ENCODE measurements around the gene GDF7. TPM values are rescaled to one million over a fixed set of nuclear protein-coding genes. Genes with fewer than 3 reads are reported as not detected.

GDF7 gene
- total RNA-seq, 3 donors from 2014 or later (not counting 1 experiment from before 2014, with no cell fraction given): 0.02 to 0.10 (median 0.05) TPM

DNA sequence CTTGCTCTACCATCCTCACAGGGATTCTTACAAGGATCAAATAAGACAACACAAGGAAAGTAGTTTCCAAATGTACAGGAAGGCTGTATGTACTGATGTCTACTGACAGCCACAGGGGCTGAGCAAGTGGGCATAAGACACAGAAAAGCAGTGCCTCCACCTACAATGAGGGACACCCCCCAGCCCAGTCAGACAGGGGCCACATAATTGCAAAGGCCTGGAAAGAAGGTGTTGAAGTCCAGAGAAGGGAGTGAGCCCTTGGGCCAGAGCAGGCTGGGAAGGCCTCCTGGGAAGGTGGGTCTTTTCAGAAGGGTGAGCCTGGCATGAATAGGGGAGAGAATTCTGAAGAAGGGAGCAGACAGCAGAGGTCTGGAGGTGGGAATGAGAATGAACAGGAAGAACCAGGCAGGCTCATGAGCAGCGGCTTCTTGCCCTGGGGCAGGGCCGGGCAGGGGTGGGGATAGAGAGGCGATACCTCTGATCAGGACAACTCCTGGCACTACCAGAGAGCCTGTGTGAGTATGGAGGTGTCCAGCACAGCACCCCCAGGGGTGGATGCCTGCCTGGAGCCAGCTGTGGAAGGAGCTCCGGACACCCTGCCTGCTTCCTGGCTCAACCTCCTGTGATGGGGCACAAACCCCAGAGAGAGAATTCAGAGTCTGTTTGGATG is 46.1 kb upstream of the GDF7 start:
- Mint-ChIP-seq H3K27me3 (ENCODE audit: low read depth in 2 of 2) (no peaks in the 10 kb centered on the region), H3K9me3 (no peaks in the 10 kb centered on the region), H3K27ac (no peak overlapping the region), H3K4me3 (no peak overlapping the region), H3K36me3 (peaks cover 7% of the 10 kb centered on the region), H3K4me1 (peaks cover 6 to 7% of the 10 kb centered on the region in 2 donors)
- 99% methylated on average over 4 of the region's 4 CpGs for WGBS (ENCODE audit: insufficient coverage)
- H3K9me3 ChIP-seq (ENCODE audit: control insufficient read depth, insufficient read depth, low read length): no peaks in the 10 kb centered on the region
- peaks cover 47% of the 10 kb centered on the region for H3K36me3 ChIP-seq (ENCODE audit: control insufficient read depth, insufficient read depth, low read length)
- DNase-seq: no peak
- no peak for ATAC-seq
- H3K27me3 ChIP-seq (ENCODE audit: control insufficient read depth, insufficient read depth, low read length): no peaks in the 10 kb centered on the region
- intact Hi-C loops (cut with micrococcal nuclease): no loop called here
- peaks cover 15% of the 10 kb centered on the region for H3K4me1 ChIP-seq (ENCODE audit: control insufficient read depth, insufficient read depth, low read length)
- TF ChIP-seq, protein P1, sequence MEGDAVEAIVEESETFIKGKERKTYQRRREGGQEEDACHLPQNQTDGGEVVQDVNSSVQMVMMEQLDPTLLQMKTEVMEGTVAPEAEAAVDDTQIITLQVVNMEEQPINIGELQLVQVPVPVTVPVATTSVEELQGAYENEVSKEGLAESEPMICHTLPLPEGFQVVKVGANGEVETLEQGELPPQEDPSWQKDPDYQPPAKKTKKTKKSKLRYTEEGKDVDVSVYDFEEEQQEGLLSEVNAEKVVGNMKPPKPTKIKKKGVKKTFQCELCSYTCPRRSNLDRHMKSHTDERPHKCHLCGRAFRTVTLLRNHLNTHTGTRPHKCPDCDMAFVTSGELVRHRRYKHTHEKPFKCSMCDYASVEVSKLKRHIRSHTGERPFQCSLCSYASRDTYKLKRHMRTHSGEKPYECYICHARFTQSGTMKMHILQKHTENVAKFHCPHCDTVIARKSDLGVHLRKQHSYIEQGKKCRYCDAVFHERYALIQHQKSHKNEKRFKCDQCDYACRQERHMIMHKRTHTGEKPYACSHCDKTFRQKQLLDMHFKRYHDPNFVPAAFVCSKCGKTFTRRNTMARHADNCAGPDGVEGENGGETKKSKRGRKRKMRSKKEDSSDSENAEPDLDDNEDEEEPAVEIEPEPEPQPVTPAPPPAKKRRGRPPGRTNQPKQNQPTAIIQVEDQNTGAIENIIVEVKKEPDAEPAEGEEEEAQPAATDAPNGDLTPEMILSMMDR (IDR thresholded peaks at IDR 0.05): no peak
- no peak overlapping the region for H3K27ac ChIP-seq (ENCODE audit: low read length)
- H3K4me3 ChIP-seq (ENCODE audit: low read length): no peak overlapping the region

DNA sequence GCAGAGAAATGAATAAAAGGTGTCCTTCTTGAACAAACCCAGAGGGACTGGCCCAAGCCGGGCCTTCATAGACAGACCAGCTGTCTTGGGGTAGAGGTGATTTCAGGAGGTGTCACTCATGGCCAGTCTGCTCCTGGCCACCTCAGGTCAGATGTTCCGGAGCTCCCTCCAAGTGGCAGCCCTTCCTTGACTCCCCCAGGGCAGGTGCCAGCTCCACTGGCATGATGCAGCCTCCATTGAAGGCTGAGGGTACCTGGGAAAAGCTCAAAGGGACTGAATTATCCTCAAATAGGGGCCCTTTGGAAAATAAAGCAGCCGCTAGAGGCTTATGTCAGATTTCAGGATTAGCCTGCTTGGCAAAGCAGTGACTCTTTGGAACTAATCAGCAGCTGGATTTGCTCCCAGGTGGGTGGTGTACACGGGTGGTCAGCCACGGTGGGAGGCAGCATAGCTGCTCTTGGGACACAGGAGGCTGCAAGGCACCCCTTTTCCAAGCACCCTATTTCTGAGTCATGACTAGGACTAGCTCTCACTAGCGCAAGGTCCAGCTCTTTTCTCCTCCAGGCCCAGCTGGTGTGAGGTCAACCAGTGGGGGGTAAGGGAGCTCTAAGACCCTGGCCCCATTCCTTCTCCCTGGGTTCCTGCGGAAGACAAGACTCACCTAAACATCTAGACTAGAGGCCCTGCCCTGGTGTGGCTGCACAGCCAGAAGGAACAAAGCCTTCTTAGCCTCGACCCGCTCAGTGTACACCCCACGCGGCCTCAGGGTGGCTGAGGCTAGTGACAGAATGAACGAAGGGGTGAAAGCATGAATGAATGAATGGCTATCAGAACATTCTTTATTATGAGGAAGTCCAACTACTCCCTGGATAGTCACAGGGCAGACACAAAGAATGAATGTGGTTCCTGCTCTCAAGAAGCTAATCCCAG is 45.3 kb upstream of the GDF7 start:
- H3K4me3 Mint-ChIP-seq: no peak overlapping the region
- peaks cover 6 to 7% of the 10 kb centered on the region in 2 donors for H3K4me1 Mint-ChIP-seq
- DNase-seq (no peak), ATAC-seq (no peak)
- peaks cover 47% of the 10 kb centered on the region for H3K36me3 ChIP-seq (ENCODE audit: control insufficient read depth, insufficient read depth, low read length)
- H3K4me3 ChIP-seq (ENCODE audit: low read length): no peak overlapping the region
- no peaks in the 10 kb centered on the region for H3K9me3 Mint-ChIP-seq
- H3K27me3 Mint-ChIP-seq (ENCODE audit: low read depth in 2 of 2): no peaks in the 10 kb centered on the region
- peaks cover 15% of the 10 kb centered on the region for H3K4me1 ChIP-seq (ENCODE audit: control insufficient read depth, insufficient read depth, low read length)
- no peaks in the 10 kb centered on the region for H3K9me3 ChIP-seq (ENCODE audit: control insufficient read depth, insufficient read depth, low read length)
- WGBS (ENCODE audit: insufficient coverage): 87% methylated on average over 11 of the region's 12 CpGs
- peaks cover 7% of the 10 kb centered on the region for H3K36me3 Mint-ChIP-seq
- intact Hi-C loops (cut with micrococcal nuclease): no loop called here
- H3K27me3 ChIP-seq (ENCODE audit: control insufficient read depth, insufficient read depth, low read length): no peaks in the 10 kb centered on the region
- H3K27ac Mint-ChIP-seq: no peak overlapping the region
- H3K27ac ChIP-seq (ENCODE audit: low read length): no peak overlapping the region
- TF ChIP-seq, protein P1 (IDR thresholded peaks at IDR 0.05): no peak

DNA sequence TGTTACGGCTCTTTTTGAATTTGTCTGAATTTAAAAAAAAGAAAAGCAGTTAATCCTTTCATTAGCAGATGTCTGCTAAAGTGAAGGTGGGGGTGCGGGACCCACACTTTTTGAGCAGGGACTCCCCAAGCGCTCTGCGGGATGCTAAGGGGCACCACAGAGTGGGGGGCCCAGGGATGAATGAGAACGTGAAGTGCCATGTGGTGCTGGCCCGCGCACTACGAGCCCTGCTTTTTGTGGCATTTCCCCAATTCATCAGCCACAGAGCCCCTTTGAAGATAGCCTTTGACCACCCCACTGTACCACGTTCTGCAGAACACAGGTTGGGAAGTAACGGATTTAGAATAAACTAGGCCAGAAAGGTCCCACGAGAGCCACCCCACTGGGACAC is 44.7 kb upstream of the GDF7 start:
- Histone ChIP-seq H3K4me1 (ENCODE audit: control insufficient read depth, insufficient read depth, low read length) (peaks cover 9% of the 10 kb centered on the region), H3K9me3 (ENCODE audit: control insufficient read depth, insufficient read depth, low read length) (no peaks in the 10 kb centered on the region), H3K36me3 (ENCODE audit: control insufficient read depth, insufficient read depth, low read length) (peaks cover 50% of the 10 kb centered on the region), H3K27me3 (ENCODE audit: control insufficient read depth, insufficient read depth, low read length) (no peaks in the 10 kb centered on the region), H3K27ac (ENCODE audit: low read length) (no peak overlapping the region), H3K4me3 (ENCODE audit: low read length) (no peak overlapping the region)
- H3K27me3 Mint-ChIP-seq (ENCODE audit: low read depth in 2 of 2): no peaks in the 10 kb centered on the region
- H3K36me3 Mint-ChIP-seq: peaks cover 7% of the 10 kb centered on the region
- no peak for DNase-seq
- intact Hi-C loops (cut with micrococcal nuclease): no loop called here
- TF ChIP-seq, protein P1 (IDR thresholded peaks at IDR 0.05): no peak
- H3K4me3 Mint-ChIP-seq: no peak overlapping the region
- H3K4me1 Mint-ChIP-seq: peaks cover 6 to 7% of the 10 kb centered on the region in 2 donors
- no peak for ATAC-seq
- H3K27ac Mint-ChIP-seq: no peak overlapping the region
- WGBS (ENCODE audit: insufficient coverage): 89% methylated on average over 11 of the region's 11 CpGs
- H3K9me3 Mint-ChIP-seq: no peaks in the 10 kb centered on the region

Measured in natural killer cell (primary cell).